GM08714 (cell line): Measurements from ENCODE around the gene TPCN1.

Experiments
- H3K4me3 ChIP-seq: fragments of 200-500 bp; sonication (Bioruptor generic); 2 replicates; pipeline ENCODE4 v1.5.1; 2014; ENCODE audit warnings: mild to moderate bottlenecking, low read length, inconsistent platforms
- ZNF274 ChIP-seq: IDR thresholded peaks from 2 replicates; pipeline ENCODE4 v1.6.1; 2012; ENCODE audit warnings: mild to moderate bottlenecking, low read depth, low read length

TPCN1 gene

GRCh38 chr12:113276946-113277500 is 55.8 kb downstream of the TPCN1 start:
- TF ChIP-seq ZNF274: no peak
- no peak overlapping the region for H3K4me3 ChIP-seq

GRCh38 chr12:113277511-113277910 is 56.2 kb downstream of the TPCN1 start:
- no peak for TF ChIP-seq ZNF274
- no peak overlapping the region for H3K4me3 ChIP-seq

- H3K4me3 ChIP-seq: no peak overlapping the region
- TF ChIP-seq ZNF274: no peak
Observed at GRCh38 chr12:113278141-113278540, 56.9 kb downstream of the TPCN1 start.

- no peak for TF ChIP-seq ZNF274
- no peak overlapping the region for H3K4me3 ChIP-seq
Observed at GRCh38 chr12:113278633-113279032, 57.4 kb downstream of the TPCN1 start.

GRCh38 chr12:113284751-113285150 is 63.5 kb downstream of the TPCN1 start:
- H3K4me3 ChIP-seq: no peak overlapping the region

GRCh38 chr12:113285679-113286610 is 64.7 kb downstream of the TPCN1 start:
- no peak for TF ChIP-seq ZNF274

More at GRCh38 chr12:113284751-113285150, 63.5 kb downstream of the TPCN1 start:
- TF ChIP-seq ZNF274: no peak

GRCh38 chr12:113286712-113287111 is 65.4 kb downstream of the TPCN1 start:
- no peak overlapping the region for H3K4me3 ChIP-seq
- no peak for TF ChIP-seq ZNF274

More at GRCh38 chr12:113285679-113286610, 64.7 kb downstream of the TPCN1 start:
- H3K4me3 ChIP-seq: no peak overlapping the region

GRCh38 chr12:113287146-113287898 is 66.1 kb downstream of the TPCN1 start:
- no peak for TF ChIP-seq ZNF274
- H3K4me3 ChIP-seq: no peak overlapping the region

GRCh38 chr12:113287899-113288282 is 66.6 kb downstream of the TPCN1 start:
- no peak for TF ChIP-seq ZNF274
- H3K4me3 ChIP-seq: no peak overlapping the region

GRCh38 chr12:113289361-113289760 is 68.1 kb downstream of the TPCN1 start:
- H3K4me3 ChIP-seq: no peak overlapping the region
- no peak for TF ChIP-seq ZNF274

GRCh38 chr12:113290506-113290905 is 69.2 kb downstream of the TPCN1 start:
- H3K4me3 ChIP-seq: no peak overlapping the region
- no peak for TF ChIP-seq ZNF274

GRCh38 chr12:113291586-113291985 is 70.3 kb downstream of the TPCN1 start:
- H3K4me3 ChIP-seq: no peak overlapping the region

GRCh38 chr12:113292091-113292490 is 70.8 kb downstream of the TPCN1 start:
- H3K4me3 ChIP-seq: no peak overlapping the region
- TF ChIP-seq ZNF274: no peak

More at GRCh38 chr12:113291586-113291985, 70.3 kb downstream of the TPCN1 start:
- no peak for TF ChIP-seq ZNF274

GRCh38 chr12:113292547-113292946 is 71.3 kb downstream of the TPCN1 start:
- no peak for TF ChIP-seq ZNF274
- no peak overlapping the region for H3K4me3 ChIP-seq
